ENCODE data around the gene CCSER1. TPM values are rescaled to one million over a fixed set of nuclear protein-coding genes. Genes with fewer than 3 reads are reported as not detected.

The CCSER1 gene
- total RNA-seq, 1 experiment from 2014 or later: 4.1 TPM

- H3K27me3 ChIP-seq (replicated peaks; ENCODE audit: control insufficient read depth, insufficient read depth, low read length): no peaks in the 10 kb centered on the region
- Mint-ChIP-seq H3K4me1 (ENCODE audit: low read depth, unreplicated experiment) (no peaks in the 10 kb centered on the region), H3K27ac (ENCODE audit: unreplicated experiment) (no peak overlapping the region), H3K4me3 (ENCODE audit: unreplicated experiment) (no peak overlapping the region), H3K9me3 (ENCODE audit: unreplicated experiment) (no peaks in the 10 kb centered on the region), H3K36me3 (ENCODE audit: insufficient read depth, unreplicated experiment) (no peaks in the 10 kb centered on the region), H3K27me3 (ENCODE audit: insufficient read depth, unreplicated experiment) (no peaks in the 10 kb centered on the region)
- no peak overlapping the region for H3K4me3 ChIP-seq (ENCODE audit: low read depth, low read length)
- no peak for DNase-seq
- 0 out of 2 replicates have a peak, but pooled peaks cover 2% of the 10 kb centered on the region for H3K4me1 ChIP-seq
- CTCF ChIA-PET: no interaction called here
- TF ChIP-seq CTCF (IDR thresholded peaks at IDR 0.05; ENCODE audit: insufficient read depth in 1 of 2, low read depth in 1 of 2, low read length in 1 of 2, severe bottlenecking in 1 of 2, unreplicated experiment in 1 of 2): no peak
- no peaks in the 10 kb centered on the region for H3K9me3 ChIP-seq
- H3K36me3 ChIP-seq (ENCODE audit: control insufficient read depth, insufficient read depth, low read length): no peaks in the 10 kb centered on the region
- POLR2A ChIA-PET: no interaction called here
- BruUV-seq (replicated peaks): no TSS peak
- intact Hi-C loops (cut with micrococcal nuclease; ENCODE audit: unreplicated experiment): loop anchor here (1.0 kb wide), 1 partner anchor 209 kb away; no protein-coding TSS in a partner anchor
These were observed 113.1 kb downstream of the CCSER1 start for GRCh38 chr4:90240333-90240732.

GRCh38 chr4:90241008-90241407, 113.8 kb downstream of the CCSER1 start:
- H3K27me3 Mint-ChIP-seq (ENCODE audit: insufficient read depth, unreplicated experiment): no peaks in the 10 kb centered on the region
- no peaks in the 10 kb centered on the region for H3K9me3 ChIP-seq
- POLR2A ChIA-PET: no interaction called here
- no peaks in the 10 kb centered on the region for H3K9me3 Mint-ChIP-seq (ENCODE audit: unreplicated experiment)
- TF ChIP-seq CTCF (IDR thresholded peaks at IDR 0.05; ENCODE audit: insufficient read depth in 1 of 2, low read depth in 1 of 2, low read length in 1 of 2, severe bottlenecking in 1 of 2, unreplicated experiment in 1 of 2): no peak
- no peaks in the 10 kb centered on the region for H3K4me1 Mint-ChIP-seq (ENCODE audit: low read depth, unreplicated experiment)
- intact Hi-C loops (cut with micrococcal nuclease; ENCODE audit: unreplicated experiment): no loop called here
- no peak for DNase-seq
- no peak overlapping the region for H3K27ac Mint-ChIP-seq (ENCODE audit: unreplicated experiment)
- CTCF ChIA-PET: no interaction called here
- no peaks in the 10 kb centered on the region for H3K27me3 ChIP-seq (replicated peaks; ENCODE audit: control insufficient read depth, insufficient read depth, low read length)
- peaks cover 8% of the 10 kb centered on the region; the same call in 1 of the 2 replicates for H3K4me1 ChIP-seq
- H3K4me3 ChIP-seq (ENCODE audit: low read depth, low read length): no peak overlapping the region
- no peaks in the 10 kb centered on the region for H3K36me3 ChIP-seq (ENCODE audit: control insufficient read depth, insufficient read depth, low read length)
- BruUV-seq (replicated peaks): no TSS peak
- no peak overlapping the region for H3K4me3 Mint-ChIP-seq (ENCODE audit: unreplicated experiment)
- no peaks in the 10 kb centered on the region for H3K36me3 Mint-ChIP-seq (ENCODE audit: insufficient read depth, unreplicated experiment)

- no peak for DNase-seq
- Histone ChIP-seq H3K27me3 (replicated peaks; ENCODE audit: control insufficient read depth, insufficient read depth, low read length) (no peaks in the 10 kb centered on the region), H3K9me3 (no peaks in the 10 kb centered on the region), H3K4me3 (ENCODE audit: low read depth, low read length) (no peak overlapping the region), H3K4me1 (peaks cover 8% of the 10 kb centered on the region; the same call in 1 of the 2 replicates), H3K36me3 (ENCODE audit: control insufficient read depth, insufficient read depth, low read length) (no peaks in the 10 kb centered on the region)
- no peak for TF ChIP-seq CTCF (IDR thresholded peaks at IDR 0.05; ENCODE audit: insufficient read depth in 1 of 2, low read depth in 1 of 2, low read length in 1 of 2, severe bottlenecking in 1 of 2, unreplicated experiment in 1 of 2)
- Mint-ChIP-seq H3K36me3 (ENCODE audit: insufficient read depth, unreplicated experiment) (no peaks in the 10 kb centered on the region), H3K9me3 (ENCODE audit: unreplicated experiment) (no peaks in the 10 kb centered on the region), H3K27me3 (ENCODE audit: insufficient read depth, unreplicated experiment) (no peaks in the 10 kb centered on the region), H3K4me3 (ENCODE audit: unreplicated experiment) (no peak overlapping the region), H3K4me1 (ENCODE audit: low read depth, unreplicated experiment) (no peaks in the 10 kb centered on the region), H3K27ac (ENCODE audit: unreplicated experiment) (no peak overlapping the region)
- BruUV-seq (replicated peaks): no TSS peak
- intact Hi-C loops (cut with micrococcal nuclease; ENCODE audit: unreplicated experiment): no loop called here
- ChIA-PET CTCF (no interaction called here), POLR2A (no interaction called here)
These were observed 118.6 kb downstream of the CCSER1 start for GRCh38 chr4:90245837-90246236.

Data from Caco-2 (cell line).